GM23338 (cell line): ENCODE results near the gene STX8. TPM values are rescaled to one million over a fixed set of nuclear protein-coding genes. Genes with fewer than 3 reads are reported as not detected.

Experiments used
- ATAC-seq: fragments of 200-7000 bp; cut with Tn5 transposase; 3 replicates; pipeline ENCODE4 v1.9.1; 2020
- DNase-seq: peaks from one replicate; pipeline ENCODE4 v3.0.0-alpha.2; 2015; ENCODE audit warnings: low spot score
- H2AFZ ChIP-seq: fragments of 200-600 bp; sonication (generic); 2 replicates; pipeline ENCODE4 v1.8.0; 2016; ENCODE audit warnings: antibody characterized with exemption, mild to moderate bottlenecking, moderate library complexity
- H3F3A ChIP-seq: fragments of 200-600 bp; sonication (generic); replicated peaks from 2 replicates; pipeline ENCODE4 v1.8.0; 2017; ENCODE audit warnings: antibody characterized with exemption, mixed run types, low read depth
- H3K27ac ChIP-seq: fragments of 200-600 bp; sonication (generic); 2 replicates; pipeline ENCODE4 v1.6.1; 2016; ENCODE audit warnings: low read depth
- H3K27me3 ChIP-seq: fragments of 200-600 bp; sonication (generic); 2 replicates; pipeline ENCODE4 v1.8.0; 2016; ENCODE audit warnings: mild to moderate bottlenecking, mixed run types, moderate library complexity; ENCODE audit not compliant: insufficient read depth
- H3K36me3 ChIP-seq: fragments of 200-600 bp; sonication (generic); 2 replicates; pipeline ENCODE4 v1.8.0; 2016; ENCODE audit warnings: mild to moderate bottlenecking; ENCODE audit not compliant: insufficient read depth
- H3K4me1 ChIP-seq: fragments of 200-600 bp; sonication (generic); 2 replicates; pipeline ENCODE4 v1.8.0; 2016; ENCODE audit warnings: mild to moderate bottlenecking, moderate library complexity; ENCODE audit not compliant: insufficient read depth
- H3K4me2 ChIP-seq: fragments of 200-600 bp; sonication (generic); 2 replicates; pipeline ENCODE4 v1.7.1; 2017; ENCODE audit warnings: mixed run types
- H3K4me3 ChIP-seq: fragments of 200-600 bp; sonication (generic); 2 replicates; pipeline ENCODE4 v1.6.1; 2016; ENCODE audit warnings: mixed run types
- H3K79me2 ChIP-seq: fragments of 200-600 bp; sonication (generic); replicated peaks from 2 replicates; pipeline ENCODE4 v1.8.0; 2017; ENCODE audit warnings: mild to moderate bottlenecking; ENCODE audit not compliant: insufficient read depth
- H3K9me2 ChIP-seq: fragments of 200-600 bp; sonication (generic); 2 replicates; pipeline ENCODE4 v1.8.0; 2017; ENCODE audit not compliant: insufficient read depth
- H4K20me1 ChIP-seq: fragments of 200-600 bp; sonication (generic); replicated peaks from 2 replicates; pipeline ENCODE4 v1.8.0; 2017; ENCODE audit warnings: mild to moderate bottlenecking; ENCODE audit not compliant: insufficient read depth
- H3K27ac Mint-ChIP-seq: 2 replicates; pipeline ENCODE4 v1.8.0; 2020; ENCODE audit warnings: inconsistent platforms, mild to moderate bottlenecking, moderate library complexity, mixed read lengths
- H3K27me3 Mint-ChIP-seq: 3 replicates; pipeline ENCODE4 v1.8.0; 2022; ENCODE audit warnings: low read depth, mild to moderate bottlenecking, moderate library complexity, mixed read lengths, inconsistent platforms; ENCODE audit not compliant: insufficient read depth, poor library complexity
- H3K36me3 Mint-ChIP-seq: 3 replicates; pipeline ENCODE4 v1.8.0; 2021; ENCODE audit warnings: low read depth, mild to moderate bottlenecking, inconsistent platforms, moderate library complexity, mixed read lengths
- H3K4me1 Mint-ChIP-seq: 3 replicates; pipeline ENCODE4 v1.8.0; 2020; ENCODE audit warnings: mild to moderate bottlenecking, inconsistent platforms, mixed read lengths
- H3K4me3 Mint-ChIP-seq: 3 replicates; pipeline ENCODE4 v1.8.0; 2021; ENCODE audit warnings: moderate library complexity, mild to moderate bottlenecking, inconsistent platforms, mixed read lengths
- H3K9me3 Mint-ChIP-seq: 3 replicates; pipeline ENCODE4 v1.8.0; 2020; ENCODE audit warnings: moderate library complexity, mild to moderate bottlenecking, inconsistent platforms, mixed read lengths
- CREB1 ChIP-seq: fragments of 250-450 bp; sonication (Bioruptor Pico); IDR thresholded peaks from 2 replicates; pipeline ENCODE4 v1.5.0; 2020; ENCODE audit warnings: low read depth, mild to moderate bottlenecking, moderate library complexity
- EZH2 ChIP-seq: fragments of 200-600 bp; sonication (generic); IDR thresholded peaks from one replicate; pipeline ENCODE4 v1.8.0; 2017; ENCODE audit warnings: antibody characterized with exemption, mild to moderate bottlenecking, low read depth; ENCODE audit not compliant: unreplicated experiment
- EZH2phosphoT487 ChIP-seq: fragments of 200-600 bp; sonication (generic); IDR thresholded peaks from one replicate; pipeline ENCODE4 v1.8.1; 2018; ENCODE audit warnings: antibody characterized with exemption; ENCODE audit not compliant: unreplicated experiment
- JUNB ChIP-seq: IDR thresholded peaks from one replicate; pipeline ENCODE4 v1.6.1; 2016; ENCODE audit warnings: antibody characterized with exemption; ENCODE audit not compliant: unreplicated experiment
- NANOG ChIP-seq: IDR thresholded peaks from 2 replicates; pipeline ENCODE4 v1.6.1; 2016; ENCODE audit warnings: antibody characterized with exemption, borderline replicate concordance
- POLR2AphosphoS5 ChIP-seq: IDR thresholded peaks from 2 replicates; pipeline ENCODE4 v1.6.1; 2016; ENCODE audit warnings: antibody characterized with exemption, low read depth
- REST ChIP-seq: IDR thresholded peaks from one replicate; pipeline ENCODE4 v1.6.1; 2018; ENCODE audit warnings: antibody characterized with exemption; ENCODE audit not compliant: unreplicated experiment
- STAT1 ChIP-seq: IDR thresholded peaks from one replicate; pipeline ENCODE4 v1.6.1; 2016; ENCODE audit warnings: antibody characterized with exemption; ENCODE audit not compliant: unreplicated experiment
- ZNF114 ChIP-seq: fragments of 250-450 bp; sonication (Bioruptor Pico); IDR thresholded peaks from 2 replicates; pipeline ENCODE4 v1.5.0; 2020; ENCODE audit warnings: mild to moderate bottlenecking, moderate library complexity
- ZNF331 ChIP-seq: fragments of 250-450 bp; sonication (Bioruptor Pico); IDR thresholded peaks from 2 replicates; pipeline ENCODE4 v1.5.0; 2020; ENCODE audit warnings: low read depth, mild to moderate bottlenecking, moderate library complexity
- polyA plus RNA-seq: library from polyadenylated mRNA; unstranded; fragments of >200 nt; fragmentation: Nextera tagmentation; extraction: Ambion mirVana; gene quantifications from 2 replicates; pipeline ENCODE4 v1.2.1, GENCODE V29; 2016
- total RNA-seq: library from RNA; depleted of rRNA; stranded (reverse); fragments of >200 nt; shearing (Covaris generic); gene quantifications from 2 replicates; pipeline ENCODE4 v1.2.3, GENCODE V29; 2014
- TF ChIP-seq, protein P1 (sequence below): IDR thresholded peaks from 2 replicates; pipeline ENCODE4 v1.6.1; 2016; ENCODE audit warnings: antibody characterized with exemption
- TF ChIP-seq, protein P2 (sequence below), 2 experiments: fragments of 200-600 bp in 1 of 2; sonication (generic) in 1 of 2; conservative IDR thresholded peaks; 2 replicates each; pipeline versions ENCODE4 v1.5.1 to v1.6.1; 2016 to 2017; ENCODE audit warnings: antibody characterized with exemption in 2 of 2, low read depth in 2 of 2, mild to moderate bottlenecking in 2 of 2, moderate library complexity in 1 of 2

The STX8 gene
- total and polyA plus RNA-seq, 2 experiments from 2014 or later: 59.4 to 82.3 TPM

- TF ChIP-seq, protein P1, sequence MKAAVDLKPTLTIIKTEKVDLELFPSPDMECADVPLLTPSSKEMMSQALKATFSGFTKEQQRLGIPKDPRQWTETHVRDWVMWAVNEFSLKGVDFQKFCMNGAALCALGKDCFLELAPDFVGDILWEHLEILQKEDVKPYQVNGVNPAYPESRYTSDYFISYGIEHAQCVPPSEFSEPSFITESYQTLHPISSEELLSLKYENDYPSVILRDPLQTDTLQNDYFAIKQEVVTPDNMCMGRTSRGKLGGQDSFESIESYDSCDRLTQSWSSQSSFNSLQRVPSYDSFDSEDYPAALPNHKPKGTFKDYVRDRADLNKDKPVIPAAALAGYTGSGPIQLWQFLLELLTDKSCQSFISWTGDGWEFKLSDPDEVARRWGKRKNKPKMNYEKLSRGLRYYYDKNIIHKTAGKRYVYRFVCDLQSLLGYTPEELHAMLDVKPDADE: no peak
- no peak for TF ChIP-seq JUNB
- TF ChIP-seq, protein P2, sequence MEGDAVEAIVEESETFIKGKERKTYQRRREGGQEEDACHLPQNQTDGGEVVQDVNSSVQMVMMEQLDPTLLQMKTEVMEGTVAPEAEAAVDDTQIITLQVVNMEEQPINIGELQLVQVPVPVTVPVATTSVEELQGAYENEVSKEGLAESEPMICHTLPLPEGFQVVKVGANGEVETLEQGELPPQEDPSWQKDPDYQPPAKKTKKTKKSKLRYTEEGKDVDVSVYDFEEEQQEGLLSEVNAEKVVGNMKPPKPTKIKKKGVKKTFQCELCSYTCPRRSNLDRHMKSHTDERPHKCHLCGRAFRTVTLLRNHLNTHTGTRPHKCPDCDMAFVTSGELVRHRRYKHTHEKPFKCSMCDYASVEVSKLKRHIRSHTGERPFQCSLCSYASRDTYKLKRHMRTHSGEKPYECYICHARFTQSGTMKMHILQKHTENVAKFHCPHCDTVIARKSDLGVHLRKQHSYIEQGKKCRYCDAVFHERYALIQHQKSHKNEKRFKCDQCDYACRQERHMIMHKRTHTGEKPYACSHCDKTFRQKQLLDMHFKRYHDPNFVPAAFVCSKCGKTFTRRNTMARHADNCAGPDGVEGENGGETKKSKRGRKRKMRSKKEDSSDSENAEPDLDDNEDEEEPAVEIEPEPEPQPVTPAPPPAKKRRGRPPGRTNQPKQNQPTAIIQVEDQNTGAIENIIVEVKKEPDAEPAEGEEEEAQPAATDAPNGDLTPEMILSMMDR (conservative IDR thresholded peaks at IDR 0.05; ENCODE audit: low read depth in 2 of 2): no peak; a peak in 1 of 4 replicates
- TF ChIP-seq STAT1: no peak
- no peak for TF ChIP-seq EZH2phosphoT487
These were observed 253.3 kb downstream of the STX8 start (continued) for GRCh38 chr17:9322326-9322725.

GRCh38 chr17:9321890-9322289 lies 253.7 kb downstream of the STX8 start:
- Mint-ChIP-seq H3K9me3 (peaks cover 11% of the 10 kb centered on the region), H3K27ac (no peak overlapping the region), H3K4me3 (no peak overlapping the region), H3K36me3 (peaks cover 7% of the 10 kb centered on the region; the same call in 1 of the 3 replicates), H3K27me3 (peaks cover 2% of the 10 kb centered on the region), H3K4me1 (peaks cover 10% of the 10 kb centered on the region; the same call in 2 of the 3 replicates)
- Histone ChIP-seq H3K4me3 (no peak overlapping the region), H3K9me2 (no peaks in the 10 kb centered on the region), H2AFZ (no peak overlapping the region), H3K27me3 (no peaks in the 10 kb centered on the region), H3K79me2 (no peaks in the 10 kb centered on the region), H3F3A (no peaks in the 10 kb centered on the region), H3K4me2 (peak overlapping the region; percentile 45; the same call in 1 of the 2 replicates), H4K20me1 (no peaks in the 10 kb centered on the region), H3K36me3 (no peaks in the 10 kb centered on the region), H3K27ac (no peak overlapping the region), H3K4me1 (peaks cover 11% of the 10 kb centered on the region)
- ATAC-seq (no peak), DNase-seq (no peak)
- TF ChIP-seq ZNF114 (no peak), POLR2AphosphoS5 (no peak), NANOG (no peak), JUNB (no peak), CREB1 (CRISPR knock-in tag) (no peak), EZH2phosphoT487 (no peak), REST (no peak), ZNF331 (CRISPR knock-in tag) (no peak), EZH2 (no peak), STAT1 (no peak)
- TF ChIP-seq, protein P2 (conservative IDR thresholded peaks at IDR 0.05; ENCODE audit: low read depth in 2 of 2): no peak
- TF ChIP-seq, protein P1: no peak
